WTC11 (cell line): ENCODE measurements around the gene CELF4. TPM values are rescaled to one million over a fixed set of nuclear protein-coding genes. Genes with fewer than 3 reads are reported as not detected.
A peak's percentile ranks its signal among the peaks of the same experiment; 100 is the strongest.

Source experiments
- ATAC-seq: fragments of 200-7000 bp; cut with Tn5 transposase; 2 replicates; pipeline ENCODE4 v1.10.0; 2021; ENCODE audit warnings: mild to moderate bottlenecking, moderate library complexity
- CTCF ChIA-PET: fragments of 300-600 bp; sonication (Branson Sonifier 250); formaldehyde crosslinking; loops from one replicate; lab custom pipeline; 2021; ENCODE audit warnings: antibody characterized with exemption; lab: Charles Lee
- POLR2A ChIA-PET: fragments of 350-600 bp; sonication (Branson Sonifier 250); formaldehyde crosslinking; loops from one replicate; lab custom pipeline; 2021; ENCODE audit warnings: antibody characterized with exemption; lab: Charles Lee
- DNase-seq: peaks from one replicate; pipeline ENCODE4 v3.0.0; 2021; ENCODE audit warnings: low spot score
- H3K27ac Mint-ChIP-seq: 2 replicates; pipeline ENCODE4 v1.8.0; 2021; ENCODE audit warnings: mixed read lengths
- H3K27me3 Mint-ChIP-seq: 2 replicates; pipeline ENCODE4 v1.8.0; 2021; ENCODE audit warnings: low read depth, mild to moderate bottlenecking, moderate library complexity, mixed read lengths
- H3K36me3 Mint-ChIP-seq: 2 replicates; pipeline ENCODE4 v1.8.0; 2021; ENCODE audit warnings: mixed read lengths
- H3K4me1 Mint-ChIP-seq: 2 replicates; pipeline ENCODE4 v1.8.0; 2022; ENCODE audit warnings: mixed read lengths
- H3K4me3 Mint-ChIP-seq: 2 replicates; pipeline ENCODE4 v1.8.0; 2021; ENCODE audit warnings: mild to moderate bottlenecking, moderate library complexity, mixed read lengths
- H3K9me3 Mint-ChIP-seq: 2 replicates; pipeline ENCODE4 v1.8.0; 2021; ENCODE audit warnings: mixed read lengths
- CREM ChIP-seq: sonication (generic); formaldehyde crosslinking; IDR thresholded peaks from 2 replicates; pipeline ENCODE4 v1.8.1; 2022; ENCODE audit warnings: mild to moderate bottlenecking, missing genetic modification reagents, moderate library complexity
- E2F1 ChIP-seq: sonication (generic); formaldehyde crosslinking; IDR thresholded peaks from 2 replicates; pipeline ENCODE4 v1.8.0; 2022; ENCODE audit warnings: mild to moderate bottlenecking, missing genetic modification reagents
- ELF4 ChIP-seq: sonication (generic); formaldehyde crosslinking; IDR thresholded peaks from 2 replicates; pipeline ENCODE4 v1.8.1; 2022; ENCODE audit warnings: low read depth, mild to moderate bottlenecking, moderate library complexity, missing genetic modification reagents
- FOXP1 ChIP-seq: sonication (generic); formaldehyde crosslinking; IDR thresholded peaks from 2 replicates; pipeline ENCODE4 v1.8.0; 2022; ENCODE audit warnings: missing genetic modification reagents, mild to moderate bottlenecking, moderate library complexity, borderline replicate concordance
- GABPB1 ChIP-seq: sonication (generic); formaldehyde crosslinking; IDR thresholded peaks from 2 replicates; pipeline ENCODE4 v1.8.1; 2023; ENCODE audit warnings: mild to moderate bottlenecking, missing genetic modification reagents
- HMGA2 ChIP-seq: fragments of 250-450 bp; sonication (Bioruptor Pico); IDR thresholded peaks from 2 replicates; pipeline ENCODE4 v1.4.0; 2021; ENCODE audit warnings: mild to moderate bottlenecking, moderate library complexity
- NFATC4 ChIP-seq: fragments of 250-450 bp; sonication (Bioruptor Pico); IDR thresholded peaks from 2 replicates; pipeline ENCODE4 v1.9.0; 2021; ENCODE audit warnings: mild to moderate bottlenecking
- NR1H2 ChIP-seq: sonication (generic); formaldehyde crosslinking; IDR thresholded peaks from 2 replicates; pipeline ENCODE4 v1.9.0; 2021; ENCODE audit warnings: mild to moderate bottlenecking, moderate library complexity, missing genetic modification reagents
- NR3C1 ChIP-seq: sonication (generic); formaldehyde crosslinking; conservative IDR thresholded peaks from 2 replicates; pipeline ENCODE4 v1.8.1; 2023; ENCODE audit warnings: low read depth, mild to moderate bottlenecking, missing genetic modification reagents
- SOX15 ChIP-seq: fragments of 250-450 bp; sonication (Bioruptor Pico); IDR thresholded peaks from 2 replicates; pipeline ENCODE4 v1.9.0; 2021; ENCODE audit warnings: mild to moderate bottlenecking
- SP1 ChIP-seq: sonication (generic); formaldehyde crosslinking; conservative IDR thresholded peaks from 2 replicates; pipeline ENCODE4 v1.8.1; 2022; ENCODE audit warnings: missing genetic modification reagents
- TCF7 ChIP-seq: sonication (generic); formaldehyde crosslinking; IDR thresholded peaks from 2 replicates; pipeline ENCODE4 v1.8.0; 2022; ENCODE audit warnings: mild to moderate bottlenecking, low read depth, missing genetic modification reagents, moderate library complexity
- ZNF396 ChIP-seq: fragments of 250-450 bp; sonication (Bioruptor Pico); IDR thresholded peaks from 2 replicates; pipeline ENCODE4 v1.8.0; 2021; ENCODE audit warnings: mild to moderate bottlenecking, moderate library complexity, borderline replicate concordance
- total RNA-seq: library from RNA; stranded (reverse); gene quantifications from 3 replicates; pipeline ENCODE4 v1.2.3, GENCODE V29; 2021
- TF ChIP-seq, protein P1 (sequence below): sonication (generic); formaldehyde crosslinking; IDR thresholded peaks from 2 replicates; pipeline ENCODE4 v1.8.0; 2022; ENCODE audit warnings: mild to moderate bottlenecking, missing genetic modification reagents
- TF ChIP-seq, protein P2 (sequence below): fragments of 250-450 bp; sonication (Bioruptor Pico); conservative IDR thresholded peaks from 2 replicates; pipeline ENCODE4 v1.9.0; 2021; ENCODE audit warnings: mild to moderate bottlenecking
- TF ChIP-seq, protein P3 (sequence below): sonication (generic); formaldehyde crosslinking; IDR thresholded peaks from 2 replicates; pipeline ENCODE4 v1.8.0; 2023; ENCODE audit warnings: missing genetic modification reagents, mild to moderate bottlenecking, borderline replicate concordance
- TF ChIP-seq, protein P4 (sequence below): sonication (generic); formaldehyde crosslinking; IDR thresholded peaks from 2 replicates; pipeline ENCODE4 v1.8.1; 2023; ENCODE audit warnings: mild to moderate bottlenecking, missing genetic modification reagents
- TF ChIP-seq, protein P5 (sequence below): sonication (generic); formaldehyde crosslinking; conservative IDR thresholded peaks from 2 replicates; pipeline ENCODE4 v1.8.1; 2023; ENCODE audit warnings: mild to moderate bottlenecking, low read depth, missing genetic modification reagents, moderate library complexity

CELF4 gene
- total RNA-seq, 1 experiment from 2014 or later: 2.9 TPM

DNA sequence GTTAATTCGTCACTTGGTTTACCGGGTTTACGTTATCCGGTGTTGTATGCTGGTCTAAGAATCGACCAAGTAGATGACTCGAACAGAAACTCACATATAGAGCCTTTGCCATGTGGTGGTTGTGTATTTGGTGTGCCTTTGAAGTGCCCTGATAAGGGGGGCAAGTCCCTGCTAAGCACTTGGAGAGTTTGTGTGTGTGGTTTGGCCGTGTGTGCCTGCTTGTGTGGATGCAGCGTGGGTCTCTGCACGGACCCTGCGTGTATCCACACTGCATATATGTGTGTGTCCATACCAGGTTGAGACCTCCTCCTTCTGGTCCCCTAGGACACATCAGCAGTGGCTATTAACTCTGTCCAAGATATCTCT lies 2.4 kb upstream of the CELF4 start (continued):
- TF ChIP-seq, protein P1, sequence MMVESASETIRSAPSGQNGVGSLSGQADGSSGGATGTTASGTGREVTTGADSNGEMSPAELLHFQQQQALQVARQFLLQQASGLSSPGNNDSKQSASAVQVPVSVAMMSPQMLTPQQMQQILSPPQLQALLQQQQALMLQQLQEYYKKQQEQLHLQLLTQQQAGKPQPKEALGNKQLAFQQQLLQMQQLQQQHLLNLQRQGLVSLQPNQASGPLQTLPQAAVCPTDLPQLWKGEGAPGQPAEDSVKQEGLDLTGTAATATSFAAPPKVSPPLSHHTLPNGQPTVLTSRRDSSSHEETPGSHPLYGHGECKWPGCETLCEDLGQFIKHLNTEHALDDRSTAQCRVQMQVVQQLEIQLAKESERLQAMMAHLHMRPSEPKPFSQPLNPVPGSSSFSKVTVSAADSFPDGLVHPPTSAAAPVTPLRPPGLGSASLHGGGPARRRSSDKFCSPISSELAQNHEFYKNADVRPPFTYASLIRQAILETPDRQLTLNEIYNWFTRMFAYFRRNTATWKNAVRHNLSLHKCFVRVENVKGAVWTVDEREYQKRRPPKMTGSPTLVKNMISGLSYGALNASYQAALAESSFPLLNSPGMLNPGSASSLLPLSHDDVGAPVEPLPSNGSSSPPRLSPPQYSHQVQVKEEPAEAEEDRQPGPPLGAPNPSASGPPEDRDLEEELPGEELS (CRISPR knock-in tag): no peak
- TF ChIP-seq, all 79 proteins: peak for 0

GRCh38 chr18:37567061-37567993 lies 1.7 kb upstream of the CELF4 start:
- no peak for ATAC-seq
- Mint-ChIP-seq H3K27ac (no peak overlapping the region), H3K27me3 (peaks cover 95% of the 10 kb centered on the region), H3K36me3 (no peaks in the 10 kb centered on the region), H3K4me3 (peak overlapping the region; percentile 77), H3K9me3 (no peaks in the 10 kb centered on the region), H3K4me1 (peaks cover 30% of the 10 kb centered on the region)
- no peak for DNase-seq
- ChIA-PET CTCF (interaction anchor here (0.8 to 3.4 kb wide), 4 partner anchors 11 to 83 kb away, joined by 3 to 11 read pairs (median 6); no protein-coding TSS in a partner anchor), POLR2A (interaction anchor here (0.7 to 1.3 kb wide), 2 partner anchors 9 to 33 kb away, joined by 3 read pairs; no protein-coding TSS in a partner anchor)
- TF ChIP-seq, protein P2, sequence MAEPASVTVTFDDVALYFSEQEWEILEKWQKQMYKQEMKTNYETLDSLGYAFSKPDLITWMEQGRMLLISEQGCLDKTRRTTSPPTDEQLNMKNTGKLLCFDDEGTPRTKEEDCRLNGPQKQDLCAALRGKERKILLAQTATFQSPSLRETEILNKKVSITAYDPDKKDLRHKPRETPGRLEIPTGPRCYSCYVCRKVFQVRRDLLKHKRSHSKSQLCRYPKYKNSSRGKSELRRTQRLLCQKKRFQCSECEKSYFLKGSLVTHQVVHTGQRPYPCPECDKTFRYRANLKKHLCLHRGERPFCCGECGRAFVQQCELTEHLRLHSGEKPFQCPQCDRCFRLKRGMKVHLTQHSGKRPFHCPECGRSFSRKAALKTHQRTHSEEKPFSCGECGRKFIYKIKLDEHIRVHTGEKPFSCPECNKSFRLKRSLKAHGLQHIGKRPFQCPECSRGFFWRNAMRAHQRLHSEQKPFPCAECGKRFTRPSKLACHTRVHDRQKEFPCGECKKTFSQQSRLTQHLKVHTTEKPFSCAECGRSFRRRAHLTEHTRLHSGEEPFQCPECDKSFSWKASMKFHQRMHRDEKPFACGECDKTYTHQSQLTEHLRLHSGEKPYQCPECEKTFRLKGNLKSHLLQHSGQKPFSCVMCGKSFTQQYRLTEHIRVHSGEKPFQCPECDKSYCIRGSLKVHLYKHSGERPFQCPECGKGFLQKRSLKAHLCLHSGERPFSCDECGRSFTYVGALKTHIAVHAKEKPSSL: no peak
- TF ChIP-seq SOX15 (no peak), ELF4 (no peak), HMGA2 (CRISPR knock-in tag) (no peak), NFATC4 (CRISPR knock-in tag) (no peak), FOXP1 (CRISPR knock-in tag) (no peak), SP1 (CRISPR knock-in tag) (no peak), E2F1 (CRISPR knock-in tag) (no peak), GABPB1 (no peak), TCF7 (CRISPR knock-in tag) (no peak), NR3C1 (CRISPR knock-in tag) (no peak), NR1H2 (CRISPR knock-in tag) (no peak), ZNF396 (no peak), CREM (CRISPR knock-in tag) (no peak)
- TF ChIP-seq, protein P3, sequence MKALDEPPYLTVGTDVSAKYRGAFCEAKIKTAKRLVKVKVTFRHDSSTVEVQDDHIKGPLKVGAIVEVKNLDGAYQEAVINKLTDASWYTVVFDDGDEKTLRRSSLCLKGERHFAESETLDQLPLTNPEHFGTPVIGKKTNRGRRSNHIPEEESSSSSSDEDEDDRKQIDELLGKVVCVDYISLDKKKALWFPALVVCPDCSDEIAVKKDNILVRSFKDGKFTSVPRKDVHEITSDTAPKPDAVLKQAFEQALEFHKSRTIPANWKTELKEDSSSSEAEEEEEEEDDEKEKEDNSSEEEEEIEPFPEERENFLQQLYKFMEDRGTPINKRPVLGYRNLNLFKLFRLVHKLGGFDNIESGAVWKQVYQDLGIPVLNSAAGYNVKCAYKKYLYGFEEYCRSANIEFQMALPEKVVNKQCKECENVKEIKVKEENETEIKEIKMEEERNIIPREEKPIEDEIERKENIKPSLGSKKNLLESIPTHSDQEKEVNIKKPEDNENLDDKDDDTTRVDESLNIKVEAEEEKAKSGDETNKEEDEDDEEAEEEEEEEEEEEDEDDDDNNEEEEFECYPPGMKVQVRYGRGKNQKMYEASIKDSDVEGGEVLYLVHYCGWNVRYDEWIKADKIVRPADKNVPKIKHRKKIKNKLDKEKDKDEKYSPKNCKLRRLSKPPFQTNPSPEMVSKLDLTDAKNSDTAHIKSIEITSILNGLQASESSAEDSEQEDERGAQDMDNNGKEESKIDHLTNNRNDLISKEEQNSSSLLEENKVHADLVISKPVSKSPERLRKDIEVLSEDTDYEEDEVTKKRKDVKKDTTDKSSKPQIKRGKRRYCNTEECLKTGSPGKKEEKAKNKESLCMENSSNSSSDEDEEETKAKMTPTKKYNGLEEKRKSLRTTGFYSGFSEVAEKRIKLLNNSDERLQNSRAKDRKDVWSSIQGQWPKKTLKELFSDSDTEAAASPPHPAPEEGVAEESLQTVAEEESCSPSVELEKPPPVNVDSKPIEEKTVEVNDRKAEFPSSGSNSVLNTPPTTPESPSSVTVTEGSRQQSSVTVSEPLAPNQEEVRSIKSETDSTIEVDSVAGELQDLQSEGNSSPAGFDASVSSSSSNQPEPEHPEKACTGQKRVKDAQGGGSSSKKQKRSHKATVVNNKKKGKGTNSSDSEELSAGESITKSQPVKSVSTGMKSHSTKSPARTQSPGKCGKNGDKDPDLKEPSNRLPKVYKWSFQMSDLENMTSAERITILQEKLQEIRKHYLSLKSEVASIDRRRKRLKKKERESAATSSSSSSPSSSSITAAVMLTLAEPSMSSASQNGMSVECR (CRISPR knock-in tag): no peak
- TF ChIP-seq, protein P4, sequence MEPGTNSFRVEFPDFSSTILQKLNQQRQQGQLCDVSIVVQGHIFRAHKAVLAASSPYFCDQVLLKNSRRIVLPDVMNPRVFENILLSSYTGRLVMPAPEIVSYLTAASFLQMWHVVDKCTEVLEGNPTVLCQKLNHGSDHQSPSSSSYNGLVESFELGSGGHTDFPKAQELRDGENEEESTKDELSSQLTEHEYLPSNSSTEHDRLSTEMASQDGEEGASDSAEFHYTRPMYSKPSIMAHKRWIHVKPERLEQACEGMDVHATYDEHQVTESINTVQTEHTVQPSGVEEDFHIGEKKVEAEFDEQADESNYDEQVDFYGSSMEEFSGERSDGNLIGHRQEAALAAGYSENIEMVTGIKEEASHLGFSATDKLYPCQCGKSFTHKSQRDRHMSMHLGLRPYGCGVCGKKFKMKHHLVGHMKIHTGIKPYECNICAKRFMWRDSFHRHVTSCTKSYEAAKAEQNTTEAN (CRISPR knock-in tag): no peak
- TF ChIP-seq, protein P5, sequence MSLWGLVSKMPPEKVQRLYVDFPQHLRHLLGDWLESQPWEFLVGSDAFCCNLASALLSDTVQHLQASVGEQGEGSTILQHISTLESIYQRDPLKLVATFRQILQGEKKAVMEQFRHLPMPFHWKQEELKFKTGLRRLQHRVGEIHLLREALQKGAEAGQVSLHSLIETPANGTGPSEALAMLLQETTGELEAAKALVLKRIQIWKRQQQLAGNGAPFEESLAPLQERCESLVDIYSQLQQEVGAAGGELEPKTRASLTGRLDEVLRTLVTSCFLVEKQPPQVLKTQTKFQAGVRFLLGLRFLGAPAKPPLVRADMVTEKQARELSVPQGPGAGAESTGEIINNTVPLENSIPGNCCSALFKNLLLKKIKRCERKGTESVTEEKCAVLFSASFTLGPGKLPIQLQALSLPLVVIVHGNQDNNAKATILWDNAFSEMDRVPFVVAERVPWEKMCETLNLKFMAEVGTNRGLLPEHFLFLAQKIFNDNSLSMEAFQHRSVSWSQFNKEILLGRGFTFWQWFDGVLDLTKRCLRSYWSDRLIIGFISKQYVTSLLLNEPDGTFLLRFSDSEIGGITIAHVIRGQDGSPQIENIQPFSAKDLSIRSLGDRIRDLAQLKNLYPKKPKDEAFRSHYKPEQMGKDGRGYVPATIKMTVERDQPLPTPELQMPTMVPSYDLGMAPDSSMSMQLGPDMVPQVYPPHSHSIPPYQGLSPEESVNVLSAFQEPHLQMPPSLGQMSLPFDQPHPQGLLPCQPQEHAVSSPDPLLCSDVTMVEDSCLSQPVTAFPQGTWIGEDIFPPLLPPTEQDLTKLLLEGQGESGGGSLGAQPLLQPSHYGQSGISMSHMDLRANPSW (CRISPR knock-in tag): no peak
- TF ChIP-seq, protein P1 (CRISPR knock-in tag): no peak
